ENCODE measurements around the gene SCNN1G.

DNA sequence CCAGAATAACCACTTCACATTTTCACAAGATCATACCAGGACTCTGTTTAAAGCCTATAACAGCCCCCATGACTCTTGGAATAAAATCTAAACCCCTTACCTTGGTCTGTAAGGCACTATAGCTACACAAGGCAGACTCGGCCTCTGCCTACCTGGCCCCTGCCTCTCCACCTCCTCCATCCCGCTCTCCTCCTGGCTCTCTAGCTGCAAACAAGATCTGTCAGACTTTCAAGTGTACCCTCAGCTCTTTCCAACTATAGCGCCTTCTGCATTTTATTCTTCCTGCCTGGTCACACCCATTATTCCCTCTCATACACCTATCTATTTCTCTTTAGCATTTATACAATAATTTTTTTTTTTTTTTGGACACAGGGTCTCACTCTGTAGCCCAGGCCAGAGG, 41.5 kb upstream of the SCNN1G start:
- TF ChIP-seq, protein P1, sequence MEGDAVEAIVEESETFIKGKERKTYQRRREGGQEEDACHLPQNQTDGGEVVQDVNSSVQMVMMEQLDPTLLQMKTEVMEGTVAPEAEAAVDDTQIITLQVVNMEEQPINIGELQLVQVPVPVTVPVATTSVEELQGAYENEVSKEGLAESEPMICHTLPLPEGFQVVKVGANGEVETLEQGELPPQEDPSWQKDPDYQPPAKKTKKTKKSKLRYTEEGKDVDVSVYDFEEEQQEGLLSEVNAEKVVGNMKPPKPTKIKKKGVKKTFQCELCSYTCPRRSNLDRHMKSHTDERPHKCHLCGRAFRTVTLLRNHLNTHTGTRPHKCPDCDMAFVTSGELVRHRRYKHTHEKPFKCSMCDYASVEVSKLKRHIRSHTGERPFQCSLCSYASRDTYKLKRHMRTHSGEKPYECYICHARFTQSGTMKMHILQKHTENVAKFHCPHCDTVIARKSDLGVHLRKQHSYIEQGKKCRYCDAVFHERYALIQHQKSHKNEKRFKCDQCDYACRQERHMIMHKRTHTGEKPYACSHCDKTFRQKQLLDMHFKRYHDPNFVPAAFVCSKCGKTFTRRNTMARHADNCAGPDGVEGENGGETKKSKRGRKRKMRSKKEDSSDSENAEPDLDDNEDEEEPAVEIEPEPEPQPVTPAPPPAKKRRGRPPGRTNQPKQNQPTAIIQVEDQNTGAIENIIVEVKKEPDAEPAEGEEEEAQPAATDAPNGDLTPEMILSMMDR (IDR thresholded peaks at IDR 0.05), result no peak
- no peak for TF ChIP-seq ZNF671 (CRISPR knock-in tag; IDR thresholded peaks at IDR 0.05)
- no peak for TF ChIP-seq NR2C2 (CRISPR knock-in tag; IDR thresholded peaks at IDR 0.05)
- TF ChIP-seq FOXP1 (CRISPR knock-in tag; IDR thresholded peaks at IDR 0.05; ENCODE audit: borderline replicate concordance), result no peak
- TF ChIP-seq, protein P2, sequence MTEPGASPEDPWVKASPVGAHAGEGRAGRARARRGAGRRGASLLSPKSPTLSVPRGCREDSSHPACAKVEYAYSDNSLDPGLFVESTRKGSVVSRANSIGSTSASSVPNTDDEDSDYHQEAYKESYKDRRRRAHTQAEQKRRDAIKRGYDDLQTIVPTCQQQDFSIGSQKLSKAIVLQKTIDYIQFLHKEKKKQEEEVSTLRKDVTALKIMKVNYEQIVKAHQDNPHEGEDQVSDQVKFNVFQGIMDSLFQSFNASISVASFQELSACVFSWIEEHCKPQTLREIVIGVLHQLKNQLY (CRISPR knock-in tag; IDR thresholded peaks at IDR 0.05), result no peak
- TF ChIP-seq, protein P3, sequence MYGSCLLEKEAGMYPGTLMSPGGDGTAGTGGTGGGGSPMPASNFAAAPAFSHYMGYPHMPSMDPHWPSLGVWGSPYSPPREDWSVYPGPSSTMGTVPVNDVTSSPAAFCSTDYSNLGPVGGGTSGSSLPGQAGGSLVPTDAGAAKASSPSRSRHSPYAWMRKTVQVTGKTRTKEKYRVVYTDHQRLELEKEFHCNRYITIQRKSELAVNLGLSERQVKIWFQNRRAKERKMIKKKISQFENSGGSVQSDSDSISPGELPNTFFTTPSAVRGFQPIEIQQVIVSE (CRISPR knock-in tag; IDR thresholded peaks at IDR 0.05; ENCODE audit: borderline replicate concordance), result no peak
- TF ChIP-seq, protein P4, sequence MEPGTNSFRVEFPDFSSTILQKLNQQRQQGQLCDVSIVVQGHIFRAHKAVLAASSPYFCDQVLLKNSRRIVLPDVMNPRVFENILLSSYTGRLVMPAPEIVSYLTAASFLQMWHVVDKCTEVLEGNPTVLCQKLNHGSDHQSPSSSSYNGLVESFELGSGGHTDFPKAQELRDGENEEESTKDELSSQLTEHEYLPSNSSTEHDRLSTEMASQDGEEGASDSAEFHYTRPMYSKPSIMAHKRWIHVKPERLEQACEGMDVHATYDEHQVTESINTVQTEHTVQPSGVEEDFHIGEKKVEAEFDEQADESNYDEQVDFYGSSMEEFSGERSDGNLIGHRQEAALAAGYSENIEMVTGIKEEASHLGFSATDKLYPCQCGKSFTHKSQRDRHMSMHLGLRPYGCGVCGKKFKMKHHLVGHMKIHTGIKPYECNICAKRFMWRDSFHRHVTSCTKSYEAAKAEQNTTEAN (CRISPR knock-in tag; IDR thresholded peaks at IDR 0.05), result no peak
- no peak for TF ChIP-seq ZNF232 (CRISPR knock-in tag; IDR thresholded peaks at IDR 0.05)

Data from WTC11 (cell line).